BLaER1 treated with 17β-estradiol and CSF1 and Interleukin-3, amounts not matched to agents 10 nM and 100 nM (cell line): ENCODE data around the gene KRTAP4-3.
"Not testable (repeated sequence)": the region's sequence is repeated elsewhere in the genome, so short reads cannot be mapped to it uniquely, and the experiment has no call there.

ENCODE experiments used
- H3K27ac ChIP-seq, 11 experiments: shearing (Covaris generic); formaldehyde crosslinking; 2 replicates each; pipeline ENCODE4 v1.8.1; 2022
- H3K27me3 ChIP-seq, 11 experiments: shearing (Covaris generic); formaldehyde crosslinking; 2 replicates each; pipeline ENCODE4 v1.8.1; 2022
- H3K36me3 ChIP-seq, 11 experiments: shearing (Covaris generic); formaldehyde crosslinking; 2 replicates each; pipeline ENCODE4 v1.8.1; 2022
- H3K4me1 ChIP-seq, 10 experiments: shearing (Covaris generic); formaldehyde crosslinking; 2 replicates each; pipeline ENCODE4 v1.8.1; 2022
- H3K4me2 ChIP-seq, 11 experiments: shearing (Covaris generic); formaldehyde crosslinking; 2 replicates each; pipeline ENCODE4 v1.8.1; 2022
- H3K4me3 ChIP-seq, 10 experiments: shearing (Covaris generic); formaldehyde crosslinking; 2 replicates each; pipeline ENCODE4 v1.8.1; 2022
- H3K9ac ChIP-seq, 11 experiments: shearing (Covaris generic); formaldehyde crosslinking; 2 replicates each; pipeline ENCODE4 v1.8.1; 2022
- H3K9me3 ChIP-seq, 11 experiments: shearing (Covaris generic); formaldehyde crosslinking; replicated peaks in 1 of 11; 2 replicates each; pipeline ENCODE4 v1.8.1; 2022
- H4K20me1 ChIP-seq, 11 experiments: shearing (Covaris generic); formaldehyde crosslinking; 2 replicates each; pipeline ENCODE4 v1.8.1; 2022
- Cebpa-rat ChIP-seq, 11 experiments: shearing (Covaris generic); IDR thresholded peaks; 2 replicates each; pipeline ENCODE4 v1.8.1; 2022

KRTAP4-3 gene

GRCh38 chr17:41168121-41168520 lies at the start of gene KRTAP4-3:
Gene KRTAP4-3, minus strand, starts transcription at chr17:41168221. Its CDS starts 49 bp downstream, at chr17:41168172.
- Histone ChIP-seq H3K4me3 (no peak within 1 kb of the TSS), H4K20me1 (no peaks in the 10 kb centered on the region), H3K9ac (no peak within 1 kb of the TSS), H3K27ac (no peak within 1 kb of the TSS), H3K4me1 (0 out of 20 replicates have a peak, but pooled peaks cover 0 to 2% (median 0%) of the 10 kb centered on the region in 10 experiments), H3K9me3 (peaks cover 0 to 14% (median 4%) of the 10 kb centered on the region in 11 experiments; a peak in 8 of 22 replicates), H3K36me3 (no peaks in the 10 kb centered on the region), H3K4me2 (no peak within 1 kb of the TSS), H3K27me3 (0 out of 22 replicates have a peak, but pooled peaks cover 0 to 3% (median 0%) of the 10 kb centered on the region in 11 experiments)
- TF ChIP-seq Cebpa-rat (IDR thresholded peaks at IDR 0.05) = no peak

GRCh38 chr17:41215681-41216080 lies 47.7 kb upstream of the KRTAP4-3 start:
- Histone ChIP-seq H3K27ac (no peak overlapping the region), H4K20me1 (no peaks in the 10 kb centered on the region), H3K36me3 (no peaks in the 10 kb centered on the region), H3K27me3 (no peaks in the 10 kb centered on the region), H3K4me2 (no peak overlapping the region), H3K9me3 (peaks cover 4 to 12% (median 8%) of the 10 kb centered on the region in 11 experiments; a peak in 11 of 22 replicates), H3K4me1 (peaks cover 0 to 16% (median 7%) of the 10 kb centered on the region in 10 experiments; a peak in 12 of 20 replicates), H3K9ac (no peak overlapping the region), H3K4me3 (no peak overlapping the region)
- no peak for TF ChIP-seq Cebpa-rat (IDR thresholded peaks at IDR 0.05)

DNA sequence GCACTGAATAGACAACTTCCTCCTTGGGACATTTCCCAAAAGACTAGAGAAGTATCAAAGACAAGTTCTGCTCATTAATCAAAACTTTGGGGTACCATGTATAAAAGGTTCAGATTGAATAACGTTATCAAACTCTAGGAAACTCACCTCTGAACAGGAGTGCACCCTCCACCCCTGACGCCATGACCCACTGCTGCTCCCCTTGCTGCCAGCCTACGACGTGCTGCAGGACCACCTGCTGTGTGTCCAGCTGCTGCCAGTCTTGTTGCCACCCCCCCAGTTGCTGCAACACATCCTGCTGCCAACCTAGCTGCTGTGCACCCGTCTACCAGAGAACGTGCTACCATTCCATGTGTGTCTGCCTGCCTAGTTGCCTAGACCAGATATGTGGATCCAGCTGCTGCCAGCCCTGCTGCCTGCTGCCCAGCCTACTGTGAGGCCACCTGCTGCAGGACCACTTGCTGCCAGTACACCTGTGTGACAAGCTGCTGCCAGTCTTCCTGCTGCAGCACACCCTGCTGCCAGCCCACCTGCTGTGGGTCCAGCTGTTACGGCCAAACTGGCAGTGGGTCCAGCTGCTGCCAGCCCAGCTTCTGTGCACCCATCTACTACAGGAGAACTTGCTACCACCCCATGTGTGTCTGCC lies 44.6 kb upstream of the KRTAP4-3 start:
- H3K4me2 ChIP-seq = peak overlapping the region in 5 of 11 experiments; percentile 4 to 50 (median 30); a peak in 7 of 22 replicates
- H4K20me1 ChIP-seq = no peaks in the 10 kb centered on the region
- H3K27ac ChIP-seq = no peak overlapping the region
- no peak overlapping the region for H3K4me3 ChIP-seq
- peaks cover 0 to 16% (median 7%) of the 10 kb centered on the region in 10 experiments; a peak in 12 of 20 replicates for H3K4me1 ChIP-seq
- H3K9me3 ChIP-seq = no peaks in the 10 kb centered on the region
- no peak for TF ChIP-seq Cebpa-rat (IDR thresholded peaks at IDR 0.05)
- H3K9ac ChIP-seq = no peak overlapping the region
- no peaks in the 10 kb centered on the region for H3K27me3 ChIP-seq
- no peaks in the 10 kb centered on the region for H3K36me3 ChIP-seq

GRCh38 chr17:41211845-41212466 lies 43.9 kb upstream of the KRTAP4-3 start:
- H3K4me1 ChIP-seq = peaks cover 0 to 16% (median 7%) of the 10 kb centered on the region in 10 experiments; a peak in 12 of 20 replicates
- no peak overlapping the region for H3K27ac ChIP-seq
- no peaks in the 10 kb centered on the region for H3K36me3 ChIP-seq
- H3K9me3 ChIP-seq = no peaks in the 10 kb centered on the region
- no peaks in the 10 kb centered on the region for H4K20me1 ChIP-seq
- no peak overlapping the region for H3K9ac ChIP-seq
- TF ChIP-seq Cebpa-rat (IDR thresholded peaks at IDR 0.05) = no peak
- H3K4me2 ChIP-seq = peak overlapping the region in 5 of 11 experiments; percentile 30 to 56 (median 48); a peak in 8 of 22 replicates
- H3K4me3 ChIP-seq = no peak overlapping the region
- no peaks in the 10 kb centered on the region for H3K27me3 ChIP-seq

DNA sequence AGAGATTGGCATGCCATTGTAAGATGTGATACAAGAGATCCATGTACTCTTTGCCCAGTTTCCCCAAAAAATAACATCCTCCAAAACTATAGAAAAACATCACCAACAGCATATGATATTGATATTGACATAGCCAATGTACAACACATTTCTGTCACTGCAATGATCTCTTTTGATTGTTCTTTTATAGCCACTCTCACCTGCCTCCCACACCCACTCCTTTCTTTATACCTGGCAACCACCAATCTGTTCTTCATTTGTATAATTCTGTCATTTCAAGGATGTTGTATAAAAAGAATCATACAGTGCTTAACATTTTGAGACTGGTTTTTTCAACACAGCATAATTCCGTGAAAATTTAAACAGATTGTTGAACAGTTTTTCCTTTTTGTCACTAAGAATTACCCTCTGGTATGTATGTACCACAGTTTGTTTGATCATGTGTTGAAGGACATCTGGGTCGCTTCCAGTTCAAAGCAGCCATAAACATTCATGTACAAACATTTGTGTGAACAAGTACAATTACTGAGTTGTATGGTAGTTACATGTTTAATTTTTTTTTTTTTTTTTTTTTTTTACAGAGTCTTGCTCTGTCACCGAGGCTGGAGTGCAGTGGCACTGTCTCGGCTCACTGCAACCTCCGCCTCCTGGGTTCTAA lies 31.5 kb upstream of the KRTAP4-3 start:
- Histone ChIP-seq H3K27ac (no peak overlapping the region), H4K20me1 (no peaks in the 10 kb centered on the region), H3K9ac (no peak overlapping the region), H3K9me3 (peaks cover 0 to 6% (median 0%) of the 10 kb centered on the region in 11 experiments; a peak in 2 of 22 replicates), H3K36me3 (no peaks in the 10 kb centered on the region), H3K4me3 (no peak overlapping the region), H3K4me2 (no peak overlapping the region), H3K27me3 (no peaks in the 10 kb centered on the region), H3K4me1 (no peaks in the 10 kb centered on the region)
- no peak for TF ChIP-seq Cebpa-rat (IDR thresholded peaks at IDR 0.05)

- no peak overlapping the region for H3K27ac ChIP-seq
Observed at GRCh38 chr17:41196068-41196467, 28.0 kb upstream of the KRTAP4-3 start.

DNA sequence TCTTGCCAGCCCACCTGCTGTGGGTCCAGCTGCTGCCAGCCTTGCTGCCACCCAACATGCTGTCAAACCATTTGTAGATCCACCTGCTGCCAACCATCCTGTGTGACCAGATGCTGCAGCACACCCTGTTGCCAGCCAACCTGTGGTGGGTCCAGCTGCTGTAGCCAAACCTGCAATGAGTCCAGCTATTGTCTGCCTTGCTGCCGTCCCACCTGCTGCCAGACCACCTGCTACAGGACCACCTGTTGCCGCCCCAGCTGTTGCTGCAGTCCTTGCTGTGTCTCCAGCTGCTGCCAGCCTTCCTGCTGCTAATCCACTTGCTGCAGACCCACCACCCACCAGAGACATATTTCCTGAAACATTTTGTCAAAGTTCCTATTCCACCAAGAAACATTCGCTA lies 22.3 kb upstream of the KRTAP4-3 start:
- H3K27ac ChIP-seq = no peak overlapping the region
- no peaks in the 10 kb centered on the region for H3K4me1 ChIP-seq
- H3K9ac ChIP-seq = no peak overlapping the region
- no peaks in the 10 kb centered on the region for H4K20me1 ChIP-seq
- peaks cover 0 to 8% (median 0%) of the 10 kb centered on the region in 11 experiments; a peak in 3 of 22 replicates for H3K9me3 ChIP-seq
- H3K27me3 ChIP-seq = no peaks in the 10 kb centered on the region
- H3K4me2 ChIP-seq = no peak overlapping the region
- H3K4me3 ChIP-seq = no peak overlapping the region
- TF ChIP-seq Cebpa-rat (IDR thresholded peaks at IDR 0.05) = no peak
- no peaks in the 10 kb centered on the region for H3K36me3 ChIP-seq

More at GRCh38 chr17:41196068-41196467, 28.0 kb upstream of the KRTAP4-3 start:
- no peaks in the 10 kb centered on the region for H3K36me3 ChIP-seq
- peaks cover 0 to 8% (median 4%) of the 10 kb centered on the region in 11 experiments; a peak in 5 of 22 replicates for H3K9me3 ChIP-seq
- H3K4me2 ChIP-seq = no peak overlapping the region
- no peaks in the 10 kb centered on the region for H4K20me1 ChIP-seq
- no peak for TF ChIP-seq Cebpa-rat (IDR thresholded peaks at IDR 0.05)
- no peak overlapping the region for H3K9ac ChIP-seq
- no peaks in the 10 kb centered on the region for H3K27me3 ChIP-seq
- no peak overlapping the region for H3K4me3 ChIP-seq
- no peaks in the 10 kb centered on the region for H3K4me1 ChIP-seq

DNA sequence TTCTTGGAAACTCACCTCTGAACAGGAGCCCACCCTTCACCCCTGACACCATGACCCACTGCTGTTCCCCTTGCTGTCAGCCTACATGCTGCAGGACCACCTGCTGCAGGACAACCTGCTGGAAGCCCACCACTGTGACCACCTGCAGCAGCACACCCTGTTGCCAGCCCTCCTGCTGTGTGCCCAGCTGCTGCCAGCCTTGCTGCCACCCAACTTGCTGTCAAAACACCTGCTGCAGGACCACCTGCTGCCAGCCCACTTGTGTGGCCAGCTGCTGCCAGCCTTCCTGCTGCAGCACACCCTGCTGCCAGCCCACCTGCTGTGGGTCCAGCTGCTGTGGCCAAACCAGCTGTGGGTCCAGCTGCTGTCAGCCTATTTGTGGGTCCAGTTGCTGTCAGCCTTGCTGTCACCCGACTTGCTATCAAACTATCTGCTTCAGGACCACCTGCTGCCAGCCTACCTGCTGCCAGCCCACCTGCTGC lies 21.9 kb upstream of the KRTAP4-3 start, which contains the start of gene KRTAP9-1:
KRTAP9-1 (plus strand) TSS at position 51 of the 482 bp plus-strand sequence; CDS start at position 51, 0 bp downstream.
- not testable (repeated sequence) for H4K20me1 ChIP-seq, H3K9ac ChIP-seq, H3K4me1 ChIP-seq, H3K4me3 ChIP-seq, H3K36me3 ChIP-seq, H3K27me3 ChIP-seq, H3K27ac ChIP-seq, H3K4me2 ChIP-seq, H3K9me3 ChIP-seq

GRCh38 chr17:41186872-41187271 lies 18.9 kb upstream of the KRTAP4-3 start:
- H3K36me3 ChIP-seq = no peaks in the 10 kb centered on the region
- H3K4me2 ChIP-seq = no peak overlapping the region
- H3K27ac ChIP-seq = no peak overlapping the region
- H3K27me3 ChIP-seq = no peaks in the 10 kb centered on the region
- H4K20me1 ChIP-seq = no peaks in the 10 kb centered on the region
- no peak for TF ChIP-seq Cebpa-rat (IDR thresholded peaks at IDR 0.05)
- H3K4me3 ChIP-seq = no peak overlapping the region
- no peak overlapping the region for H3K9ac ChIP-seq
- H3K9me3 ChIP-seq = no peaks in the 10 kb centered on the region
- no peaks in the 10 kb centered on the region for H3K4me1 ChIP-seq
